Activated CD4-positive, alpha-beta T cell treated with anti-CD3 and anti-CD28 coated beads, Interleukin-2, amount 50 U/mL, for 48 hours (primary cell): Measurements from ENCODE around the gene ARL4A.

ENCODE experiments used
- DNase-seq, 2 experiments: peaks; one replicate each; pipeline ENCODE4 v3.0.0-alpha.2; 2020

The ARL4A gene

DNA sequence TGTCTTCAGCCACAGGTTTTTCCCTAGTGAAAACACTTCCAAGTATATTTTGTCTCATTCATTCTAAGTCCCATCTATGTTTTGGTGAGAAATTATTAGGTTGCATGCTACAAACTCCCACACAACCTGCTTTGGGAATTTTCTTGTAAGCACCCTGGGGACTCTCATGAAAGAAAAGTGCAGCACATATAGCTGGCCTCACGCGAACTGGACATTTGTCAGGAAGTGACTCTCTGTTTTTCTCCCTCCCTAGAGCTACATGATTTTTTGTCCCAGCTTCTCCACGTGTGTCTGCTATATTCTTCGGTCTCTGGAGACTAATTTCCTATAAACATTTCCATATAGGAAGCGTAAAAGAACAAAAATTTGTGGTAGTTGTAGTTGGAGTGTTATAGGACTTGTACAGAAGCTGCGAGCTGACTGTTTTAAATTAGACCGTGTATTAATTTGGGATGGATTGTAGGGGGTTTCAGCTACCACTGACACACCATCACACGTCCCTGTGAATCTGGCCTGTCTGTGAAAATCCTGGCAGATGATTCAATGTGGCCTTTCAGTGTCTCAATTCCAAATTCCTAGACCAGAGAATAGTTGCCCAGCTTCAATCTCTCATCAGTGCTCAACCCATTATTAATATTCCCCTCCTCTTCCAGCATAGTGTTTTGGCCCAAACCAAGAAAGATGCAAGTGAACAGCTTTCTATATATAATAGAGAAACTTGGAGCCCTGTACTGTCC, 40.2 kb downstream of the ARL4A start:
- DNase-seq: no peak

DNA sequence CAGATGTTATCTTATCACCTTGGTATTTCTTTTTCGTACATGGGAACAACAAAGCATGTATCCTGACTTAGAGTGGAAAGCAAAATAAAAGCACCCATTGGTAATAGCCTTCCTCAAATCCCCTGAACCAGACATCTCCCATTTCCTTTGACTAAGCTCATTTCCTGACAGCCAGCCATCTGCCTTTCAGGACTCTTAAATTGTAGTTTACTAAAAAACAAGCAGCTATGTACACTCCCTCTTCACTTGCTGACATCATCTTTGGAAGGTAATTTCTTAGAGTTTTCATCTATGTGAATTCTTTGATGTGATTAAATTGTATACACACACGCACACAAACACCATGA, 40.7 kb downstream of the ARL4A start:
- no peak for DNase-seq

DNA sequence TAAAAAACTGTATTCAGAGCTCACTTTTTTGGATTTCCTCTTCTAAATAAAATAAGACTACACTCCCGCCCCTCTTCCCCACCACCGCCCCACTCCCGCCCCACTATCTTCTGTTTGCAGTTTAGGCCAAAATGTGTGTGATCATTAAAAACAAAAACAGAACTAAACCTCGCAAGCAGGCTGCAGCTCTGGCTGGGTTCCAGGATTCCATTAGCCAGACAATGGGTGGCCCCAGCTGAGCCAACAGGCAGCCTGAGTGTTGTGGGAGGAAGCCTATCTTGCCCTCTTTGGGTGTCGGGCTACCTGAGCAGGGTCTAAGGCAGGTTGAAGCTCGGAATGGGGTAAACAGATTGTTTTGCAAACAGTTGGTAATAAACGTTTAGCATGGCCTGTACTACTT, 41.7 kb downstream of the ARL4A start:
- DNase-seq: no peak

DNA sequence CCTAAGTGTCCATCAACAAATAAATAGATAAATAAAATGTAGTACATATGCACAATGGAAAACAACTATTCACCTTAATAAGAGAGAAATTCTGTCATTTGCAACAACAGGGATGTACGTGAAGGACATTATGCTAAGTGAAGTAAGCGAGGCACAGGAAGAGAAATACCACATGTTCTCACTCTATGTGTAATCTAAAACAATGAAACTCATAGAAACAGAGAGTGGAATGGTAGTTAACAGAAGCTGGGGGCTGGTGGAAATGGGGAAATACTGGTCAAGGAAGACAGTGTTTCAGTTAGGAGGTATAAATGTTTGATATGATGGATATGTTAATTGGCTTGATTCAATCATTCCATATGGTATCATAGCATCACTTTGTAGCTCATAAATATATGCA, 43.1 kb downstream of the ARL4A start:
- DNase-seq: no peak

DNA sequence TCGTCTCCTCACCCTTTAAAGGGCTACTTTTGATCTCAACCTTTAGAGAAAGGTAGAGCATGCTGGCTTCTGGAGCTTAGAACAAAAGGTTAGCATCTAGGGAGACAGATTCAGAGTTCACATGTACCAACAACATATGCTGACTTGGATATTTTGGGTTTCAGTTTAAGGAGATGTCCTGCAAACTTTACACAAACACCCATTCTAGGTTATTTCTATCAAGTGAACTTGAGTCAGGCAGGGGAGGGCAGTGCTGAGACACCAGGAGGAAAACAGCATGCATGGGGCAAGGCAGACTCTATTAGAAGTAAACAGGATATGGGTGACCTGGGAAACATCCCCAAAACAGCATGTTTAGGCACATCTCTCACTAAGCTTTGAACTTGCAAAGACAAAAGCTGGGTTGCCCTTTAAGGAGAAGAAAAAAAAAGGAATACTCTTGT, 43.8 kb downstream of the ARL4A start:
- no peak for DNase-seq

DNA sequence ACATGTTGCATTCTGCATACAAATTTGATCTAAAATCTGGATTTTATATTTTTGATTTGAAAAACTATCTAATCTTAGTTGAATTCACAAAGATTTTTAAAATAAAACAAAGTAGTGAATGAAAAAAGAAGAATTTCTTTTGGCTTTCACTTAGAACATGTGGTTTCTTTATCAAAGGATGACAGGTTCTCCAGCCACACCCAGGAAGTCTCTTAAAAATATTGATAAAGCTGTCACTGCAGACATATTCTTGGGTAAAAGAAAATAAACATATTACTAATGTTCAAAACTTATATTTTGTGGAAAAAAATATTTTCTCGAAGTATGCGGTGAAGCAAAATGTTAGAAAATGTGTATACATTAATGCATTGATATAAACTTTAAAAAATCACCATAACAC, 44.3 kb downstream of the ARL4A start:
- DNase-seq: no peak

DNA sequence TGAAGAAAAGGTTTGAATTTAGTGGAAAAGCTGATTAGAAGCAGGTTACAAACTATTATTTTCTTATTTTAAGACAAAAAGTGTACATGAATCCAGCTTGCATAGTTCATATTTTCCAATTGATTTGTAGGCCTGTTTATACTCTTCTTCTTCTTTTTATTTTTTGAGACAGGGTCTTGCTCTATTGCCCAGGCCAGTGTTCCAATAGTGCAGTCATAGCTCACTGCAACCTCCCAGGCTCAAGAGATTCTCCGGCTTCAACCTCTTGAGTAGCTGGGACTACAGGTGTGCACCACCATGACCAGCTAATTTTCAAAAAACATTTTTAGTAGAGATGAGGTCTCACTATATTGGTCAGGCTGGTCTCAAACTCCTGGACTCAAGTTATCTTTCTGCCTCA, 45.0 kb downstream of the ARL4A start:
- no peak for DNase-seq

DNA sequence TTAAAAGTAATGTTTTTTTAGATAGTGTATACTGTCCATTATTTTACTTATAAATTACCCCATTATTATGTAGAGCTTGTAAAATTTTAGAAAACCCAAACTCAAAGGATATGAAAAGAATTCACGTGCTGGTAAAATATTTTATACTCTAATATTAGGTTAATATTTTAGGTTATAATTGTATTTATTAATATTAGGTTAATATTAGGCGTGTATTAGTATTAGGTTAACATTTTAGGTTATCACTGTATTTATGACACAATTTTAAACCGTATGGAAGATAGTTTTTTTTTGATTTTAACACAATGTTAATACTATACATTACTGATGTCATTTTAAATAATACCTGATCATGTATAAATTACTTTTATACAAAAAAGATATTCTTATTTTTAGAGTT, 48.5 kb downstream of the ARL4A start:
- no peak for DNase-seq

DNA sequence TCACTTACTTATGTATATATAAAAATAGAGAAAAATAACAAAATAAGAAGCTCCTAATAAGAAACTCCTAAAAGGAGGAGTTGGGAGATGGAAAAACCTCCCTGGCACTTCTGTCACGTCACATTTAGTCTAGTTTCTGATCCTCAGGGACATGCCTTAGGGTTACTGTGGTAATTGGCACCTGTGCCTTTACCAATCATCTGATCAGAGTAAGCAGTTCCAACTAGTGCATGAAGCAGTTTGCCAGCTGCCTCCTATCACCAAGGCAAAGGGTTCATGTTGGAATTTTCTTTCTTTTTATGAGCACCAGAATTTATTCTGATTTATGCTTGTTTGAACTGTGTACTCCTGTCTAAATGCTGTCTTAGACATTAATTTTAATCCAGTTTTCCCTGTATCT, 49.9 kb downstream of the ARL4A start:
- no peak for DNase-seq

DNA sequence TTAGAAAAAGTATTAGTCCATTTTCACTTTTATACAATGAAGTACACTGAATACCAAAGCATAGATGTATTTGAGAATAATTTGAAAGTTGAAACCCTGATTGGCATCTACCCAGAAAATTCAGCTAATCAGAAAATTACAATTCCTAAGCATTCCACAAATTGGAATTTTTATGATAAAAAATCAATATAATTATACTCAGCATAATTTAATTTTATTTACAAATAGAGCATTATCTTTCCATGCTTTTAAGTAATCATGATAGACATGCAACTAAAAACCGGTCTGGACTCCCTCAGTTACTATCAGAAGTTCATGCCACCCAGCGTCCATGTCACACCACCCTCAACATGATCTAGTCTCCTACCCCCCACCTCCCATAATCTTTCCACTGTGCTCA, 50.4 kb downstream of the ARL4A start:
- no peak for DNase-seq

DNA sequence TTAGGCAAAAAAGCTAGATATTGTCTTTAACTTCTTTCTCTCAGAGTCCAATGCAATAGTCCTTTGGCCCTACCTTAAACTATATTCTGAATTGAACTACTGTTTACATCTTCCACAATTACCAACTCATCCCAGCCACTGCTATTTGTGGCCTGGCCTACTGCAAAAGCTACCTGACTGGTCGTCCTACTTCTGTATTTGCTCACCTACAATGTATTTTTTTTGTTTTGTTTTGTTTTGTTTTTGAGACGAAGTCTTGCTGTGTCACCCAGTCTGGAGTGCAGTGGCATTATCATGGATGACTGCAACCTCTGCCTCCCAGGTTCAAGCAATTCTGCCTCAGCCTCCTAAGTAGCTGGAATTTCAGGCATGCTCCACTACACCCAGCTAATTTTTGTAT, 51.2 kb downstream of the ARL4A start:
- no peak for DNase-seq
